Putamen (tissue), 1 donor: ENCODE measurements around the gene SLC37A1.
A peak's percentile ranks its signal among the peaks of the same experiment; 100 is the strongest.

Experiments used
- DNase-seq: peaks from one replicate; pipeline ENCODE4 v3.0.0-alpha.2; 2016; ENCODE audit warnings: low spot score

SLC37A1 gene

GRCh38 chr21:42527489-42528158 lies 14.0 kb downstream of the SLC37A1 start:
- no peak for DNase-seq

DNA sequence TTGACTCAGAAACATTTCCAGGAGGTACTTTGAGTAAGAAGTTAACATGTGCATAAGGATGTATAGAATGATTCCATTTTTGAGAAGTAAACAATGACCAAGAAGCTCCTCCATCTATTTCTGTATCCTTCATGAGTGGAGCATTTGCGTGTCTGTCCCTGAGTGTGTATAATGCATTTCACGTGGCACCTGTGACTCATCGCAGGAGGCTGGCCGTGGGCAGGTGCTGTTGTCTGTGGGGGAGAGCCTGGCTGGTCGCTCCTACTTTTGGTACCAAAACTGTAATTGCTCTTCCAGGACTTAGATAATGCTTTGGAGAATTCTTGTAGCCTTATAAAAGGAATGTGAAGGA lies 16.5 kb downstream of the SLC37A1 start:
- no peak for DNase-seq

GRCh38 chr21:42531771-42532170 lies 18.1 kb downstream of the SLC37A1 start:
- DNase-seq = no peak

- DNase-seq = peak; percentile 63
Measured at GRCh38 chr21:42532466-42533181, 19.0 kb downstream of the SLC37A1 start.

- DNase-seq = no peak
Measured at GRCh38 chr21:42533306-42533962, 19.8 kb downstream of the SLC37A1 start.

GRCh38 chr21:42533963-42534355 lies 20.3 kb downstream of the SLC37A1 start:
- no peak for DNase-seq

- DNase-seq = no peak
Measured at GRCh38 chr21:42534421-42535378, 21.0 kb downstream of the SLC37A1 start.

DNA sequence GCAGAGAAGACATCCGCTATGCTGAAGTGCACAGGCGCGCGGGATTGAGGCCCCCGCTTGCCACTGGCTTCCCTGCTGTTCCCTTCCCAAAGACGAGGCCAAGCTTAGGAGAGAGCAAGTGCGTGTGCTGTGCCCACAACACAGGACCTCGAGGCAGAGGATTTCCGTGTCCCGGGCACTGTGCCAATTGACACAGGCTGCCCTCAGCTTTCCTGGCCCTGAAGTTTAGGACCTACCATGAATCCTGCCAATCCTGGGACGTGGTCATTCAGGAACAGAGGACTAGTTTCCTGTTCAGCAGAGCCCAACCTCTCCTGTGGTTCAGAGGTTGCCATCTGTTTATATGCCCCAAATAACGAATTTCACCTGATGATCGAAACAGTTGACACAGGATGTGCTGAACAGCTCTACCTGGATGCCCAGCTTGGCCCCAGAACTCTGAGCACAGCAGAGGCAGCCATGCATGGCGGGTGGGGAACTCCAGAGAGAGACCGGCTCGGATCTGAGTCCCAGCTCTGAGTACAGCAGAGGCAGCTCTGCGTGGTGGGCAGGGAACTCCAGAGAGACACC lies 22.0 kb downstream of the SLC37A1 start:
- DNase-seq = no peak

DNA sequence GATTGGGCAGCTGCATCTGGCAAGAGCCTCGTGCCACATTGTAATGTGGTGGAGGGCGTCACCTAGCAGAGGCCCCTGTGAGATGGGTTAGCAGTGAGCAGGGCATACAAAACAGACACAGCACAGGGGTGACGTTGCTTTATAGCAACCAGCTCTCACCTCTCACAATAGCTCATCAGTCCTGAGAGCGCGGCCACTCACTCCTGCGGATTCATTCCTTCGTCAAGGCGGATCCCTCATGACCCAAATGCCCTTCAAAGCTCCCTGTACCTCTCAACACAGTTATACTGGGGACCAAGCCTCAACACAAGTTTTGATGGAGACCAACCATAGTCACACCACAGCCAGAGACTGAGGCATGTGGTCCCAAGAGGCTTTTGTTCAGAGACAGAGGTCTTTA lies 22.9 kb downstream of the SLC37A1 start:
- DNase-seq = no peak

- DNase-seq = no peak
Measured at GRCh38 chr21:42537106-42537742, 23.6 kb downstream of the SLC37A1 start.

DNA sequence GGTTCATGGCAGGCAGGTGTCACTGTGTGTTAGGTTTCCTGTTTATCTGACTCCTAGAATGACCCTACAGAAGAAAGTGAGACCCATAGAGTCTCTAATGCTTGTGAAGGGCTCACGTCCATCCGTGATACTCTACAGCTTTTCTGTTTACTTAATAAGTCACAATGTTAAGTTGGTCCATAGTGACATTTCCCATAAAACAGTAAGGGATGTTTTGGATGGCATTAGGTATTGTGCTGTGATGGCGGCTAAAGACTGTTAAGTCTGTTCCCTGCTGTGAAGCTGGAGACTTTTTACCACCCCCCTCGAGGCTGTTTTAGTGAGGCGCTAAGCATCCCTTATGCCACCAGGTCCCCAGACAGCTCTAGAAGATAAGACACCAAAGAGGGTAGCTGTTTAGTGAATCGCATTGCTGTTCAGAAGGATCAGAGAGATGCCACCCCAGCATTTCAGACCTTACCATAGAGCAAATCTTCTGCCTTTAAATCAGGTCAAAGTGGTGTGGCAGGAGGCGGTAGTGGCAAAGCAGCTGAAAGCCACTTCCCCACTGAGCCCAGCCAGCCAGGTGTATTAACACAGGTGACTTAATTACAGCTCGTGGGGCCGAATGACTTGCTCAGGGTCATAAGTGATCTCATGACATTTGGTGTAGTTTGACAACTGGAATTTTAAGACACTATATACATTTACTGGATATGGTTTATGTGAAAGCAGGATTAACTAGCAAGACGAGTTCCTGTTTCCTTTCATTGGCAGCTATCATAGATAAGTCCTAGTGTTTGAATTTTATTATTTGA lies 25.0 kb downstream of the SLC37A1 start:
- DNase-seq = no peak

- DNase-seq = no peak
Measured at GRCh38 chr21:42539342-42539741, 25.7 kb downstream of the SLC37A1 start.

- DNase-seq = no peak
Measured at GRCh38 chr21:42539931-42540343, 26.3 kb downstream of the SLC37A1 start.

- no peak for DNase-seq
Measured at GRCh38 chr21:42540396-42540795, 26.7 kb downstream of the SLC37A1 start.

- DNase-seq = no peak
Measured at GRCh38 chr21:42541174-42541573, 27.5 kb downstream of the SLC37A1 start.

- no peak for DNase-seq
Measured at GRCh38 chr21:42541618-42542017, 28.0 kb downstream of the SLC37A1 start.

DNA sequence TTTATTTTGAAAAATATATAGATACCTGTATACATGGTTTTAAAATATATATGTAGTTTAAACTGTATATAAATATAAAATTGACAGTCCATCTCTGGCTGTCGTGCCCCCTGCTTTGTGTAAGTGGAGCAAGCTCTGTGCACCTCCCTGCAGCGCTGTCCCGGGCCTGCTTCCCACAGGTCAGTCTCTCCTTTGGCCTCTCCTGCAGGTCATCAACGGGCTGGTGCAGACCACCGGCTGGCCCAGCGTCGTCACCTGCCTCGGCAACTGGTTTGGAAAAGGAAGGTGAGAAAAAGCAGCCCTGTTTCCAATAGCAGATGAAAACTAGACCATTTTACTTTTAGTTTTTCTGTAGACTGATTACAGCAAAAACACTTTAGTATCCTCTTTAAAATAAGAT lies 28.5 kb downstream of the SLC37A1 start:
- no peak for DNase-seq

GRCh38 chr21:42542596-42542995 lies 28.9 kb downstream of the SLC37A1 start:
- no peak for DNase-seq

GRCh38 chr21:42543106-42543847 lies 29.6 kb downstream of the SLC37A1 start:
- DNase-seq = no peak

DNA sequence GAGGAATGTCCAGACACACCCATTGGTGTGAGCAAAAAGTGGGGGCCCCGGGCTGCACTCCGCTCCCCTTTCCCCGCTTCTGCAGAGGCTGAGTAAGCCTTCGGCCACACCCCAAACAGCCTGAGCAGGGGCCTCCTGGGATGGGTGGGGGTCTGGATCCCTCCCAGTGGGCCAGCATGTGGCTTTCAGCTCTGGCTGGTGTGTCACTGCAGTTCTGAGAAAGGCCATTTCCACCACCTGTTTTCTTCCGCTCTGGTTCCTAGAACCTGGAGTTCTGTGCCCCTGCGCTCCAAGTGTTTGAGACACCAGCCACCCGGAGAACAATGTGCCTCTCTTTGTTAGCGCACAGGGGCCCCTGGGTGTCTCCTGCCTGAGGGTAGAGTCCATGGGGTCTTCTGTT lies 30.9 kb downstream of the SLC37A1 start:
- DNase-seq = no peak
